Omental fat pad (tissue), 4 donors: ENCODE measurements around the gene ATP13A3. TPM values are rescaled to one million over a fixed set of nuclear protein-coding genes. Genes with fewer than 3 reads are reported as not detected.

Source experiments
- ATAC-seq: fragments of 150-250 bp; one replicate; pipeline ENCODE4 v1.9.1; 2016; ENCODE audit warnings: mild to moderate bottlenecking, moderate library complexity; ENCODE audit not compliant: low FRiP score
- DNase-seq: peaks from one replicate; pipeline ENCODE4 v3.0.0-alpha.2; 2019; ENCODE audit warnings: low spot score
- CTCF ChIP-seq, 3 donors: fragments of 450-650 bp; IDR thresholded peaks; one replicate each; pipeline ENCODE4 v1.5.1; 2016 to 2017; ENCODE audit warnings: antibody characterized with exemption in 3 of 3, mild to moderate bottlenecking in 3 of 3, moderate library complexity in 2 of 3
- total RNA-seq, 4 donors: library from RNA; depleted of rRNA; stranded (reverse); fragments of >200 nt; gene quantifications; one replicate each; pipeline ENCODE4 v1.1.0, GENCODE V29; 2016

The ATP13A3 gene
- total RNA-seq, 4 donors from 2014 or later: 124 to 638 (median 294) TPM

DNA sequence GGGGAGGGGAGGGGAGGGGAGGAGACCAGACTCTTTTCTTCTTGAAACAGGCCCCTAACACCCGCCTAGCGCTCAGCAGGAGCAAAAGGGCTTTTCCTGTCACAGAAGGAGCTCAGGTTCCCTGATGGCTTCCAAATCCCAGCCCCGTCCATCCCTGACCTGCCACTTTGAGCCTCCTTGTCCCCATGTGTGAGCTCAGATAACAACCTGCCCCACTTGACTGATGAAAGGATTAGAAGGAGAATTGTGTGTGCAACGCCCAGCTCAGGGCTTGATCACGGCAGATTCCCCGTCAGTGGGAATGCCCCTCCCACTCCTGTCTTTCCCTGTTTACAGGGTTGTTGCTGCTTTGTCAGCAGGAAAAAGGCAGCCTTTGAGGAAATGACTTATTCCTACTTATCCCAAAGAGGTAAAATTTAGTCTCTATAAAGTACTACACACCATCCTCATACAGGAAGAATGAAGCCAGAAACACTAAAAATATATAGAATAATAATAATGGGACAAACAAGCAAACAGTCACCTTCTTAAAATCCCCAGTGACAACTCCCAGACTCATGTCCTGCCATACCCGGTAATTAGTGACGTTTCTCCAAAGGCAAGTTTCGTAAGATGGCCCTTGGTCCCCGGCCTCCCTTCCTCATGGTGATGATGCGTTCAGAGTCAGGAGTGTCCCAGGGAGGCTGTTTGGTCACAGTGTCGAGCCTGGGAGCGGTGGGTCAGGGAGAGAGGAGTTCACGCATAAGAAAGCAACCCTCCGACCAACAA lies 111.1 kb downstream of the ATP13A3 start:
- ATAC-seq (no peak), DNase-seq (no peak)
- TF ChIP-seq CTCF (IDR thresholded peaks at IDR 0.05): no peak

DNA sequence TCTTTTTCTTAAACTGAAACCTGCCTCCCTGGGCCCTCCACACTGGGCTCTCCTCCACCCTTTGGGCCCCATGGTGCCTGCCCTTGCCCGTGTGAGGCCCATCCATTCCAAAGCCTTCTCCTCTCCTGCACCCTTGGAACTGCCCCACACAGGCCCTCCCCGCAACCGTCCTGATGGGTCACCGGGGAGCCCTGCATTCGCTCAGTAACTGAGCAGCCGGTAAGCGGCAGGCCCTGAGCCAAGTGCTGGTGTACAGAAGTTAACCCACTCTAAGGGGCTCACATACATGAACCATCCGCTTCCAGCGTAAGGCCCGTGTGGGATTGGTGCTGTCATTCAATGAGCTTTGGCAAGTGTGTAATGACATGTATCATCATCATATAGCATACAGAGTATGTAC lies 111.9 kb downstream of the ATP13A3 start:
- ATAC-seq (no peak), DNase-seq (no peak)
- TF ChIP-seq CTCF (IDR thresholded peaks at IDR 0.05): no peak

DNA sequence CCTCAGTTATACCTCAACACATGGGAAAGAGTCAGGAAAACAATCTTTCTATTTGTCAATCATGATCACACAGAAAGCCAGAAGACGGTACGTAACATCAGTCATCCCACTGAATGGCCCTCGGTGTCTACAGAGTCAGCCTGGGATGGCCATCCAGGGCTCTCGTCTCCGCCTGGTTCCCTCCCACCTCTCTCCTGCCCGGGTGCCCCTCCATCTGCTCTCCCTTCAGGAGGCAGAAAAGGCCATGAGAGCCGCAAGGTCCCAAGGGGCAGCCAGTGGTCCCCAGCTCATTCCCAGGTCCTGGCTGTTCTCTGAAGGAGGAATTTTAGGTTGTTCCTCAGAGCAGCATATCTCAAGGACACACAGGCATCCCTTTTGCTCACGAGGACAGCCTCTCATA lies 112.9 kb downstream of the ATP13A3 start:
- no peak for DNase-seq
- no peak for ATAC-seq
- TF ChIP-seq CTCF (IDR thresholded peaks at IDR 0.05): no peak

GRCh38 chr3:194373028-194373427 lies 113.8 kb downstream of the ATP13A3 start:
- DNase-seq: no peak
- no peak for ATAC-seq
- no peak for TF ChIP-seq CTCF (IDR thresholded peaks at IDR 0.05)

DNA sequence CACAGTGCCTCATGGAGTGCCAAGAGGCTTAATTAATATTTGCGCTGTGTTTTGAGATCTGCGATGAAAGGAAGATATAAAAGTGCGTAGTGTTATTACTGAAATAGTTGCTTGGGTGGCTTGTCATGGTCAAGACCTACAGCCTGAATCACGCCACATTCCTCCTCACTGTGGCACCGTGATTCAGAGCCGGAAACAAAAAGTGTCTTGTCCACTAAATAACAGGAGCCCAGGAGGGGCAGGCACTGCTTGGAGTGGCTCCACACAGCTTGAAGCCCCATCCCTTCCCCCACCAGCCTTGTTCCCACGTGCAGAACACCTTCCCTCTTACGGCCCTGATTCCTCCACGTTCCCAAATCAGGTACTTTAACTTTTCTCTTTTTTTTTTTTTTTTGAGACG lies 116.0 kb downstream of the ATP13A3 start:
- no peak for ATAC-seq

DNA sequence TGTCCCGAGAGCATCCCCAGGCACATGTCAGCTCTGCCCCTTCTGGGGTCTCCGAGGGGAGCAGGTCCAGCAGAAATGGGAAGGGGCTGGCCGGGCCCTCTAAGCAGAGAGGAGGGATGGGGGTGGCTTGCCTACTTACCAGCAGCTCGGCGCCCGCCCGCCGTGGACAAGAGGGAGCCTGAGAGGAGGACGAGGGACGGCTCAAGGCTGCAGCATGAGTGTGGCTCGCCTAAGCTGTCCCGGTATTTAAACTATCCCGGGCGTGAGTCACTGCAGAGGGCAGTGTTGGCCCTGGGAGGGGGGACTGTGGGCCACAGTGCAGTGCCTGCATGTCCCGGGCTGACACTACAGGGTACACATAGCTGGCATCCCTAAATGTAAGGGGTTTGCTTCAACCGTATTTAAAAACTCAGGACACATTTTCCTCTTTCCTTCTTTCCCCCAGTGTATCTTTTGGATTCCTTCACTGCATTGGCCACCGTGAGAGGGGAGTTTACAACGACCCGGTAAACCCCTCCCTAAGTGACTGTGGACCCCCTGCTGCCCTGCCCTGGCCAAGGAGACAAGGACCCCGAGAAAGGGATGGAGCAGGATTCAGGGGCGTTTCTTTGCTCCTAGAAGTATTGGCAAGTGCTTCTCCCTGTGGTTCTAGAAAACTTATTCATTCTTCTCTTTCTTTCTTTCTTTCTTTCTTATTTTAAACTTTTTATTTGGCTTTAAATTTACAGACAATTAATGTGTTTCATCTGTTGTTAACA lies 117.1 kb downstream of the ATP13A3 start, which contains the start of gene LRRC15:
Gene LRRC15 (minus strand): TSS at position 222 of the 758 bp plus-strand sequence. CDS start 8,700 bp downstream, outside the sequence.
- TF ChIP-seq CTCF (IDR thresholded peaks at IDR 0.05): no peak
- DNase-seq (no peak), ATAC-seq (no peak)

More for the DNA sequence above, 116.0 kb downstream of the ATP13A3 start:
- no peak for DNase-seq
- no peak for TF ChIP-seq CTCF (IDR thresholded peaks at IDR 0.05)
